Heart left ventricle (tissue), 16 donors: Measurements from ENCODE around the gene PNMA5. TPM values are rescaled to one million over a fixed set of nuclear protein-coding genes. Genes with fewer than 3 reads are reported as not detected.
A peak's percentile ranks its signal among the peaks of the same experiment; 100 is the strongest.

Experiments
- ATAC-seq, 4 donors: fragments of 200-7000 bp; cut with Tn5 transposase; one replicate each; pipeline ENCODE4 v1.9.1; 2020 to 2022; ENCODE audit warnings: moderate library complexity in 4 of 4, mild to moderate bottlenecking in 3 of 4, moderate number of reproducible peaks in 1 of 4
- DNase-seq, 5 donors: peaks; one replicate each; pipeline ENCODE4 v3.0.0-alpha.2; 2020
- H3K27ac ChIP-seq, 12 donors: fragments of 200-600 bp; sonication (generic) in 4 of 12; one replicate each; pipeline versions ENCODE4 v1.5.0 to v1.8.0; 2016 to 2022; ENCODE audit warnings: mild to moderate bottlenecking in 2 of 12
- H3K27me3 ChIP-seq, 9 donors: fragments of 200-600 bp; sonication (generic) in 2 of 9; one replicate each; pipeline versions ENCODE4 v1.5.1 to v1.8.0; 2016 to 2022; ENCODE audit warnings: mild to moderate bottlenecking in 3 of 9
- H3K36me3 ChIP-seq, 9 donors: fragments of 200-600 bp; sonication (generic) in 2 of 9; one replicate each; pipeline versions ENCODE4 v1.5.0 to v1.8.0; 2018 to 2022; ENCODE audit warnings: mild to moderate bottlenecking in 2 of 9
- H3K4me1 ChIP-seq, 12 donors: fragments of 200-600 bp; sonication (generic) in 4 of 12; one replicate each; pipeline versions ENCODE4 v1.5.0 to v1.8.0; 2016 to 2022; ENCODE audit warnings: mild to moderate bottlenecking in 3 of 12
- H3K4me3 ChIP-seq, 12 donors: fragments of 200-600 bp; sonication (generic) in 4 of 12; one replicate each; pipeline versions ENCODE4 v1.5.0 to v1.8.0; 2017 to 2022; ENCODE audit warnings: mild to moderate bottlenecking in 9 of 12, moderate library complexity in 4 of 12
- H3K9me3 ChIP-seq, 12 donors: fragments of 200-600 bp; sonication (generic) in 4 of 12; one replicate each; pipeline versions ENCODE4 v1.5.0 to v1.8.0; 2016 to 2022; ENCODE audit warnings: mild to moderate bottlenecking in 1 of 12
- CTCF ChIP-seq, 12 donors: fragments of 200-600 bp; sonication (generic) in 4 of 12; IDR thresholded peaks; one replicate each; pipeline versions ENCODE4 v1.5.0 to v1.8.0; 2018 to 2022; ENCODE audit warnings: antibody characterized with exemption in 12 of 12, mild to moderate bottlenecking in 5 of 12
- POLR2A ChIP-seq, 2 donors: fragments of 450-650 bp; IDR thresholded peaks; one replicate each; pipeline ENCODE4 v1.6.1; 2017; ENCODE audit warnings: antibody characterized with exemption in 2 of 2, mild to moderate bottlenecking in 2 of 2, moderate library complexity in 2 of 2
- WGBS, 4 donors: extraction: QIAGEN DNeasy Blood & Tissue Kit in 2 of 4; methylation state at CpG; one replicate each; pipeline versions ENCODE4 v1.1.5 to v1.1.7; 2013 to 2018; 5-methylcytosine and 5-hydroxymethylcytosine counted together
- intact Hi-C, 10 donors: fragments of 100-400 bp; cut with DNase I; formaldehyde crosslinking; loops; one replicate each; pipeline versions ENCODE4 v1.11.1 to v1.14.2; 2022
- polyA plus RNA-seq, 2 donors: library from polyadenylated mRNA; stranded (reverse); fragments of 200-250 nt; gene quantifications; one replicate each; pipeline ENCODE4 v1.2.3, GENCODE V29; 2013
- total RNA-seq, 9 donors: library from RNA; depleted of rRNA in 2 of 9; stranded (reverse); fragments of >200 nt in 2 of 9; fragmentation: NEBNext Ultra II Directional in 3 of 9; extraction: Animal tissue kit (Norgen Biotek cat#: 25700) in 3 of 9; gene quantifications; one replicate each; pipeline versions ENCODE4 v1.1.0 to v1.2.4, GENCODE V29; 2016 to 2023
- donor health status: ischemic (EF 13 %, LVEDD 7.1; RV severe dilation, severe dysfunction).
- donor health status: healthy with polysubstance abuse.
- donor health status: DM: no; HTN: yes; CAD: no.
- donor health status: DM: no; HTN: no; CAD: no.
- donor health status: ischemic (EF 25% LVEDD 6.9; RV normal size, moderate dysfunction).
- donor health status: ischemic (EF 25% LVEDD 5.7; RV mildly dilated, moderate dysfunction).
- donor health status: healthy.
- donor health status: DM: yes; HTN: yes; CAD: no.
- donor health status: ischemic (EF 35%, LVEDD 5.7; RV mildly dilated, moderate dysfunction).
- donor health status: nonischemic (EF 11% LVEDD 7.7; RV severe dilation, severe dysfunction).
- donor health status: DM: yes; HTN: yes; CAD: no.
- donor health status: PGD.
- donor health status: ischemic (EF 29% LVEDD 5.4; RV normal size, mild dysfunction).
- donor health status: nonischemic (EF 23%, LVEDD 6.1; RV moderate dilation, normal function).

The PNMA5 gene
- total and polyA plus RNA-seq, 11 donors, result not detected

GRCh38 chrX:152945021-152945979 lies 48.6 kb downstream of the PNMA5 start:
- no peak overlapping the region for H3K4me3 ChIP-seq
- 85 to 97% (median 91%) methylated on average over 7 to 11 of the region's 11 CpGs for WGBS, 4 donors
- no peak for ATAC-seq
- H3K27me3 ChIP-seq, result peaks cover 0 to 17% (median 0%) of the 10 kb centered on the region in 9 donors
- no peaks in the 10 kb centered on the region for H3K9me3 ChIP-seq
- no peaks in the 10 kb centered on the region for H3K36me3 ChIP-seq
- intact Hi-C loops, result loop anchor here in 3 of 10 donors (10.0 kb wide), 2 partner anchors 520 to 720 kb away; no protein-coding TSS in a partner anchor
- H3K27ac ChIP-seq, result no peak overlapping the region
- H3K4me1 ChIP-seq, result peaks cover 0 to 12% (median 3%) of the 10 kb centered on the region in 12 donors
- no peak for TF ChIP-seq CTCF (IDR thresholded peaks at IDR 0.05)
- no peak for TF ChIP-seq POLR2A (IDR thresholded peaks at IDR 0.05)
- no peak for DNase-seq

GRCh38 chrX:152943826-152944225 lies 50.1 kb downstream of the PNMA5 start:
- intact Hi-C loops, result loop anchor here in 4 of 10 donors (5.0 to 10.0 kb wide), 3 partner anchors 521 to 723 kb away; no protein-coding TSS in a partner anchor
- Histone ChIP-seq H3K9me3 (no peaks in the 10 kb centered on the region), H3K4me3 (no peak overlapping the region), H3K4me1 (peaks cover 0 to 12% (median 3%) of the 10 kb centered on the region in 12 donors), H3K27ac (no peak overlapping the region), H3K27me3 (peaks cover 0 to 15% (median 0%) of the 10 kb centered on the region in 9 donors), H3K36me3 (no peaks in the 10 kb centered on the region)
- WGBS, 4 donors, result 94 to 100% (median 100%) methylated on average over 1 of the region's 1 CpG
- no peak for ATAC-seq
- TF ChIP-seq POLR2A (IDR thresholded peaks at IDR 0.05) (no peak), CTCF (IDR thresholded peaks at IDR 0.05) (no peak)
- DNase-seq, result no peak

GRCh38 chrX:152942077-152942442 lies 51.9 kb downstream of the PNMA5 start:
- H3K36me3 ChIP-seq, result no peaks in the 10 kb centered on the region
- peak in 1 of 4 donors; percentile 12 for ATAC-seq
- peaks cover 0 to 7% (median 0%) of the 10 kb centered on the region in 9 donors for H3K27me3 ChIP-seq
- intact Hi-C loops, result loop anchor here in 4 of 10 donors (5.0 to 10.0 kb wide), 3 partner anchors 523 to 725 kb away; no protein-coding TSS in a partner anchor
- no peaks in the 10 kb centered on the region for H3K9me3 ChIP-seq
- peak overlapping the region; percentile 16 to 71 (median 60) for H3K4me3 ChIP-seq
- DNase-seq, result no peak
- H3K27ac ChIP-seq, result peak overlapping the region; percentile 5 to 86 (median 80)
- 49 to 79% (median 52%) methylated on average over 8 to 11 of the region's 11 CpGs for WGBS, 4 donors
- TF ChIP-seq CTCF (IDR thresholded peaks at IDR 0.05) (no peak), POLR2A (IDR thresholded peaks at IDR 0.05) (no peak)
- H3K4me1 ChIP-seq, result peaks cover 0 to 12% (median 3%) of the 10 kb centered on the region in 12 donors
